ENCODE measurements around the gene MIS18A. TPM values are rescaled to one million over a fixed set of nuclear protein-coding genes. Genes with fewer than 3 reads are reported as not detected.

The MIS18A gene
- total and polyA plus RNA-seq, 10 donors, result 4.2 to 10.0 (median 6.9) TPM

- no peak for DNase-seq
- intact Hi-C loops (cut with DNase I; ENCODE audit: low total_unique reads), result no loop called here
Measured at GRCh38 chr21:32298148-32298559, 19.3 kb upstream of the MIS18A start.

GRCh38 chr21:32297449-32297848, 18.6 kb upstream of the MIS18A start:
- DNase-seq, result no peak
- H3K36me3 ChIP-seq, result peaks cover 0 to 12% (median 0%) of the 10 kb centered on the region in 6 donors
- H3K27ac ChIP-seq, result no peak overlapping the region
- no peaks in the 10 kb centered on the region for H3K9me3 ChIP-seq
- no peaks in the 10 kb centered on the region for H3K27me3 ChIP-seq (replicated peaks in 1 of 7)
- no peak for TF ChIP-seq POLR2AphosphoS5 (IDR thresholded peaks at IDR 0.05)
- no peak for TF ChIP-seq CTCF (IDR thresholded peaks at IDR 0.05 in 8 of 11, conservative IDR thresholded peaks at IDR 0.05 in 3 of 11)
- no peaks in the 10 kb centered on the region for H3K4me1 ChIP-seq
- WGBS, 5 donors, result 86 to 96% (median 91%) methylated on average over 7 of the region's 7 CpGs
- no peak overlapping the region for H3K4me3 ChIP-seq
- intact Hi-C loops (cut with DNase I; ENCODE audit: low total_unique reads), result no loop called here

More at GRCh38 chr21:32298148-32298559, 19.3 kb upstream of the MIS18A start:
- no peak overlapping the region for H3K4me3 ChIP-seq
- no peaks in the 10 kb centered on the region for H3K27me3 ChIP-seq (replicated peaks in 1 of 7)
- 68 to 88% (median 85%) methylated on average over 6 of the region's 6 CpGs for WGBS, 5 donors
- H3K27ac ChIP-seq, result no peak overlapping the region
- TF ChIP-seq POLR2A (IDR thresholded peaks at IDR 0.05) (no peak), POLR2AphosphoS5 (IDR thresholded peaks at IDR 0.05) (no peak), CTCF (IDR thresholded peaks at IDR 0.05 in 8 of 11, conservative IDR thresholded peaks at IDR 0.05 in 3 of 11) (no peak)
- no peaks in the 10 kb centered on the region for H3K9me3 ChIP-seq
- peaks cover 0 to 12% (median 0%) of the 10 kb centered on the region in 6 donors for H3K36me3 ChIP-seq
- H3K4me1 ChIP-seq, result no peaks in the 10 kb centered on the region

- Histone ChIP-seq H3K36me3 (peaks cover 0 to 10% (median 0%) of the 10 kb centered on the region in 6 donors), H3K9me3 (no peaks in the 10 kb centered on the region), H3K4me3 (no peak overlapping the region), H3K4me1 (no peaks in the 10 kb centered on the region), H3K27ac (no peak overlapping the region), H3K27me3 (replicated peaks in 1 of 7) (no peaks in the 10 kb centered on the region)
- intact Hi-C loops (cut with DNase I; ENCODE audit: low total_unique reads), result no loop called here
- 89 to 97% (median 94%) methylated on average over 4 of the region's 4 CpGs for WGBS, 5 donors
- TF ChIP-seq CTCF (IDR thresholded peaks at IDR 0.05 in 8 of 11, conservative IDR thresholded peaks at IDR 0.05 in 3 of 11) (no peak), POLR2A (IDR thresholded peaks at IDR 0.05) (no peak), POLR2AphosphoS5 (IDR thresholded peaks at IDR 0.05) (no peak)
- DNase-seq, result no peak
Measured at GRCh38 chr21:32285476-32285875, 6.6 kb upstream of the MIS18A start.

GRCh38 chr21:32282992-32283391, 4.1 kb upstream of the MIS18A start:
- DNase-seq, result no peak
- H3K27me3 ChIP-seq (replicated peaks in 1 of 7), result no peaks in the 10 kb centered on the region
- intact Hi-C loops (cut with DNase I; ENCODE audit: low total_unique reads), result no loop called here
- no peak overlapping the region for H3K4me3 ChIP-seq
- H3K9me3 ChIP-seq, result no peaks in the 10 kb centered on the region
- peaks cover 0 to 10% (median 0%) of the 10 kb centered on the region in 6 donors for H3K36me3 ChIP-seq
- H3K27ac ChIP-seq, result no peak overlapping the region
- 62 to 86% (median 67%) methylated on average over 6 of the region's 6 CpGs for WGBS, 5 donors
- H3K4me1 ChIP-seq, result peaks cover 8 to 18% (median 15%) of the 10 kb centered on the region in 6 donors
- TF ChIP-seq POLR2A (IDR thresholded peaks at IDR 0.05), result no peak
- no peak for TF ChIP-seq POLR2AphosphoS5 (IDR thresholded peaks at IDR 0.05)
- no peak for TF ChIP-seq CTCF (IDR thresholded peaks at IDR 0.05 in 8 of 11, conservative IDR thresholded peaks at IDR 0.05 in 3 of 11)

Data from spleen (tissue), 11 donors.